Bone marrow (tissue), 2 donors: ENCODE results near the gene KCNQ2.
"Not testable (repeated sequence)": the region's sequence is repeated elsewhere in the genome, so short reads cannot be mapped to it uniquely, and the experiment has no call there.

Experiments
- DNase-seq, 2 donors: peaks; one replicate each; lab custom pipeline; 2025; lab: John Stamatoyannopoulos, UW

KCNQ2 gene

GRCh38 chr20:63490416-63490815, 18.0 kb upstream of the KCNQ2 start:
- DNase-seq, result no peak

GRCh38 chr20:63488315-63489251, 16.1 kb upstream of the KCNQ2 start:
- no peak for DNase-seq

GRCh38 chr20:63487781-63488241, 15.4 kb upstream of the KCNQ2 start:
- DNase-seq, result no peak

- no peak for DNase-seq
Observed at GRCh38 chr20:63487116-63487764, 14.8 kb upstream of the KCNQ2 start.

GRCh38 chr20:63486300-63486855, 13.9 kb upstream of the KCNQ2 start:
- no peak for DNase-seq

GRCh38 chr20:63484651-63485403, 12.4 kb upstream of the KCNQ2 start:
- DNase-seq, result no peak

- no peak for DNase-seq
Observed at GRCh38 chr20:63484236-63484635, 11.8 kb upstream of the KCNQ2 start.

GRCh38 chr20:63483834-63484233, 11.4 kb upstream of the KCNQ2 start:
- no peak for DNase-seq

- DNase-seq, result no peak
Observed at GRCh38 chr20:63482021-63482587, 9.6 kb upstream of the KCNQ2 start.

GRCh38 chr20:63481503-63481902, 9.0 kb upstream of the KCNQ2 start:
- DNase-seq, result no peak

GRCh38 chr20:63479695-63480419, 7.4 kb upstream of the KCNQ2 start:
- not testable (repeated sequence) for DNase-seq

- DNase-seq, result no peak
Observed at GRCh38 chr20:63478346-63479302, 6.2 kb upstream of the KCNQ2 start.

GRCh38 chr20:63477944-63478343, 5.5 kb upstream of the KCNQ2 start:
- no peak for DNase-seq

GRCh38 chr20:63477061-63477616, 4.7 kb upstream of the KCNQ2 start:
- no peak for DNase-seq

- DNase-seq, result no peak
Observed at GRCh38 chr20:63475209-63475608, 2.8 kb upstream of the KCNQ2 start.

- DNase-seq, result no peak
Observed at GRCh38 chr20:63473555-63474449, 1.3 kb upstream of the KCNQ2 start.

GRCh38 chr20:63472862-63473390, 471 bp upstream of the KCNQ2 start:
- no peak for DNase-seq

GRCh38 chr20:63471717-63471980, 806 bp downstream of the KCNQ2 start:
- no peak for DNase-seq
